K562 (cell line): ENCODE data around the gene CACNA1A. TPM values are rescaled to one million over a fixed set of nuclear protein-coding genes. Genes with fewer than 3 reads are reported as not detected.

Source experiments
- ARID2 ChIP-seq: fragments of 450-650 bp; IDR thresholded peaks from 2 replicates; pipeline ENCODE4 v1.6.1; 2017; ENCODE audit warnings: antibody characterized with exemption, mild to moderate bottlenecking
- BHLHE40 ChIP-seq: IDR thresholded peaks from 2 replicates; pipeline ENCODE4 v1.6.1; 2011; ENCODE audit warnings: low read length, improper control_type of control experiment
- CGGBP1 ChIP-seq: fragments of 250-450 bp; sonication (Bioruptor Pico); IDR thresholded peaks from 2 replicates; pipeline ENCODE4 v1.9.0; 2021; ENCODE audit warnings: mild to moderate bottlenecking
- CXXC5 ChIP-seq: fragments of 250-450 bp; sonication (Bioruptor Pico); IDR thresholded peaks from 2 replicates; pipeline ENCODE4 v1.8.0; 2022; ENCODE audit warnings: inconsistent platforms, mild to moderate bottlenecking, moderate library complexity
- DDX20 ChIP-seq: fragments of 450-650 bp; IDR thresholded peaks from 2 replicates; pipeline ENCODE4 v1.6.1; 2016; ENCODE audit warnings: missing genetic modification characterization, low read depth, mild to moderate bottlenecking, missing compliant biosample characterization, moderate library complexity
- FIP1L1 ChIP-seq: fragments of 200-400 bp; formaldehyde crosslinking; IDR thresholded peaks from 2 replicates; pipeline ENCODE4 v1.6.1; 2018; ENCODE audit warnings: mild to moderate bottlenecking, low read depth, low read length; ENCODE audit not compliant: poor library complexity, severe bottlenecking
- FOXJ2 ChIP-seq: fragments of 200-800 bp; sonication (Bioruptor generic); IDR thresholded peaks from 2 replicates; pipeline ENCODE4 v1.6.1; 2016; ENCODE audit warnings: missing genetic modification characterization, missing compliant biosample characterization
- MBD2 ChIP-seq: sonication (generic); IDR thresholded peaks from 2 replicates; pipeline ENCODE4 v1.6.1; 2016; ENCODE audit warnings: low read depth, borderline replicate concordance
- NCOR1 ChIP-seq: fragments of 450-650 bp; IDR thresholded peaks from 2 replicates; pipeline ENCODE4 v1.6.1; 2016; ENCODE audit warnings: mild to moderate bottlenecking, moderate library complexity
- NFE2L1 ChIP-seq: fragments of 450-650 bp; IDR thresholded peaks from 2 replicates; pipeline ENCODE4 v1.6.1; 2016; ENCODE audit warnings: missing genetic modification characterization, low read depth, mild to moderate bottlenecking, missing compliant biosample characterization, moderate library complexity, borderline replicate concordance
- PHF21A ChIP-seq: fragments of 450-650 bp; IDR thresholded peaks from 2 replicates; pipeline ENCODE4 v1.6.1; 2017; ENCODE audit warnings: low read depth, borderline replicate concordance
- POLR2A ChIP-seq: fragments of 450-650 bp; conservative IDR thresholded peaks from 2 replicates; pipeline ENCODE4 v1.6.1; 2016
- POLR2G ChIP-seq: fragments of 200-400 bp; formaldehyde crosslinking; IDR thresholded peaks from 2 replicates; pipeline ENCODE4 v1.6.1; 2017; ENCODE audit warnings: low read depth, mild to moderate bottlenecking, antibody characterized with exemption, low read length, moderate library complexity
- SMC3 ChIP-seq: conservative IDR thresholded peaks from 2 replicates; pipeline ENCODE4 v1.6.1; 2011; ENCODE audit warnings: low read depth, low read length, improper control_type of control experiment; ENCODE audit not compliant: insufficient read depth
- SOX6 ChIP-seq: fragments of 450-650 bp; IDR thresholded peaks from 2 replicates; pipeline ENCODE4 v1.6.1; 2014; ENCODE audit warnings: mild to moderate bottlenecking
- SP1 ChIP-seq: sonication (generic); formaldehyde crosslinking; IDR thresholded peaks from 2 replicates; pipeline ENCODE4 v1.8.1; 2022; ENCODE audit warnings: mild to moderate bottlenecking, missing genetic modification reagents
- SREBF2 ChIP-seq: sonication (generic); formaldehyde crosslinking; IDR thresholded peaks from 2 replicates; pipeline ENCODE4 v1.4.0; 2020; ENCODE audit warnings: mild to moderate bottlenecking, missing genetic modification reagents
- STAT5B ChIP-seq: fragments of 250-450 bp; sonication (Bioruptor Pico); IDR thresholded peaks from 2 replicates; pipeline ENCODE4 v1.8.0; 2021; ENCODE audit warnings: mild to moderate bottlenecking, inconsistent platforms
- TAF1 ChIP-seq: IDR thresholded peaks from 2 replicates; pipeline ENCODE4 v1.6.1; 2011; ENCODE audit warnings: mild to moderate bottlenecking, low read length, moderate library complexity; ENCODE audit not compliant: insufficient read depth, control insufficient read depth, severe bottlenecking; ENCODE audit errors: extremely low read depth
- TRIM24 ChIP-seq, 2 experiments: fragments of 450-650 bp; IDR thresholded peaks; 2 replicates each; pipeline ENCODE4 v1.6.1; 2016
- ZNF23 ChIP-seq: fragments of 250-450 bp; sonication (Bioruptor Pico); IDR thresholded peaks from 2 replicates; pipeline ENCODE4 v1.4.0; 2020; ENCODE audit warnings: mild to moderate bottlenecking
- ZNF232 ChIP-seq: sonication (generic); formaldehyde crosslinking; IDR thresholded peaks from 2 replicates; pipeline ENCODE4 v1.8.0; 2022; ENCODE audit warnings: mild to moderate bottlenecking, missing genetic modification reagents
- ZNF24 ChIP-seq: fragments of 450-650 bp; IDR thresholded peaks from 2 replicates; pipeline ENCODE4 v1.6.1; 2016
- polyA plus RNA-seq, 8 experiments: library from polyadenylated mRNA; depleted of rRNA in 4 of 8; stranded (reverse) in 5 of 8; unstranded in 3 of 8; fragments of >200 nt; fragmentation: Nextera tagmentation in 2 of 8; fragmentation: Illumina TruSeq in 1 of 8; extraction: Ambion mirVana in 2 of 8; extraction: Trizol in 1 of 8; gene quantifications; 2 replicates each; pipeline versions ENCODE4 v1.2.1 to v1.2.3, GENCODE V29; 2011 to 2014; ENCODE audit warnings: inconsistent platforms in 1 of 8, missing spikeins in 1 of 8
- total RNA-seq, 7 experiments: library from RNA; depleted of rRNA in 6 of 7; stranded (reverse); fragments of >200 nt in 6 of 7; fragmentation: Illumina TruSeq in 2 of 7; extraction: Trizol in 2 of 7; gene quantifications; 2 replicates each; pipeline versions ENCODE4 v1.2.1 to v1.2.3, GENCODE V29; 2011 to 2021; ENCODE audit warnings: low replicate concordance in 1 of 7
- TF ChIP-seq, protein P1 (sequence below): sonication (generic); formaldehyde crosslinking; IDR thresholded peaks from 2 replicates; pipeline ENCODE4 v1.8.1; 2022; ENCODE audit warnings: missing genetic modification reagents
- TF ChIP-seq, protein P2 (sequence below), 2 experiments: fragments of 150-350 bp in 1 of 2; IDR thresholded peaks; 2 replicates each; pipeline ENCODE4 v1.6.1; 2012 to 2016; ENCODE audit warnings: low read depth in 2 of 2, low read length in 2 of 2, mild to moderate bottlenecking in 1 of 2, moderate library complexity in 1 of 2
- TF ChIP-seq, protein P3 (sequence below): fragments of 200-800 bp; sonication (Bioruptor generic); IDR thresholded peaks from 2 replicates; pipeline ENCODE4 v1.6.1; 2017; ENCODE audit warnings: missing genetic modification characterization, missing compliant biosample characterization

CACNA1A gene
- total and polyA plus RNA-seq, 9 of the 15 experiments (the other 6 are each of a cell fraction or from before 2014, with no cell fraction given), result 0.03 to 0.20 (median 0.09) TPM; not detected in 1

DNA sequence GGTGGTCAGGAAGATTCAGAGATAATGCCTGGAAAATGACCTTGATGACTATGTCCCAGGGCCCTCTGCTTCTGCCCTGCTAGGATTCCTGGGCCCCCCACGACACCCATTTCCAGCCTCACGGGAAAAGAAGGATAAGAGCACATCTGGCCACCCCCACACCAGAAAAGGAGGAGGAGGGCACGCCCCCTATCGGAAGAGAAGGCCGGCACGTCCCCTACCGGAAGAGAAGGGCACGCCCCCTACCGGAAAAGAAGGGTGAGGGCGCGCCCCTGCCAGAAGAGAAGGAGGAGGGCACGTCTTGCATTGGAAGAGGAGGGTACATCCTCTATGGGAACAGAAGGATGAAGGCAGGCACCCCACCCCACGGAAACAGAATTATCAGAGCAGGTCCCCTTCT, 271.8 kb downstream of the CACNA1A start (continued):
- TF ChIP-seq POLR2G (no peak), PHF21A (no peak), CXXC5 (CRISPR knock-in tag) (peak; percentile 63), STAT5B (CRISPR knock-in tag) (no peak), ZNF232 (no peak), SMC3 (peak; percentile 48; the same call in 1 of the 2 replicates), BHLHE40 (peak; percentile 36; the same call in 1 of the 2 replicates), TAF1 (no peak), SP1 (CRISPR knock-in tag) (peak; percentile 67; the same call in 1 of the 2 replicates), POLR2A (no peak), ZNF24 (0 out of 2 replicates have a peak, but pooled peaks have one; percentile 8), TRIM24 (IDR thresholded peaks at IDR 0.05) (no peak), SREBF2 (CRISPR knock-in tag) (no peak), ZNF23 (CRISPR knock-in tag) (no peak), ARID2 (no peak), FOXJ2 (tag) (no peak), NCOR1 (no peak), NFE2L1 (no peak), CGGBP1 (CRISPR knock-in tag) (no peak), MBD2 (no peak), DDX20 (no peak), FIP1L1 (no peak), SOX6 (peak; percentile 19; the same call in 1 of the 2 replicates)
- TF ChIP-seq, protein P1, sequence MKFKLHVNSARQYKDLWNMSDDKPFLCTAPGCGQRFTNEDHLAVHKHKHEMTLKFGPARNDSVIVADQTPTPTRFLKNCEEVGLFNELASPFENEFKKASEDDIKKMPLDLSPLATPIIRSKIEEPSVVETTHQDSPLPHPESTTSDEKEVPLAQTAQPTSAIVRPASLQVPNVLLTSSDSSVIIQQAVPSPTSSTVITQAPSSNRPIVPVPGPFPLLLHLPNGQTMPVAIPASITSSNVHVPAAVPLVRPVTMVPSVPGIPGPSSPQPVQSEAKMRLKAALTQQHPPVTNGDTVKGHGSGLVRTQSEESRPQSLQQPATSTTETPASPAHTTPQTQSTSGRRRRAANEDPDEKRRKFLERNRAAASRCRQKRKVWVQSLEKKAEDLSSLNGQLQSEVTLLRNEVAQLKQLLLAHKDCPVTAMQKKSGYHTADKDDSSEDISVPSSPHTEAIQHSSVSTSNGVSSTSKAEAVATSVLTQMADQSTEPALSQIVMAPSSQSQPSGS, result no peak
- TF ChIP-seq, protein P2, sequence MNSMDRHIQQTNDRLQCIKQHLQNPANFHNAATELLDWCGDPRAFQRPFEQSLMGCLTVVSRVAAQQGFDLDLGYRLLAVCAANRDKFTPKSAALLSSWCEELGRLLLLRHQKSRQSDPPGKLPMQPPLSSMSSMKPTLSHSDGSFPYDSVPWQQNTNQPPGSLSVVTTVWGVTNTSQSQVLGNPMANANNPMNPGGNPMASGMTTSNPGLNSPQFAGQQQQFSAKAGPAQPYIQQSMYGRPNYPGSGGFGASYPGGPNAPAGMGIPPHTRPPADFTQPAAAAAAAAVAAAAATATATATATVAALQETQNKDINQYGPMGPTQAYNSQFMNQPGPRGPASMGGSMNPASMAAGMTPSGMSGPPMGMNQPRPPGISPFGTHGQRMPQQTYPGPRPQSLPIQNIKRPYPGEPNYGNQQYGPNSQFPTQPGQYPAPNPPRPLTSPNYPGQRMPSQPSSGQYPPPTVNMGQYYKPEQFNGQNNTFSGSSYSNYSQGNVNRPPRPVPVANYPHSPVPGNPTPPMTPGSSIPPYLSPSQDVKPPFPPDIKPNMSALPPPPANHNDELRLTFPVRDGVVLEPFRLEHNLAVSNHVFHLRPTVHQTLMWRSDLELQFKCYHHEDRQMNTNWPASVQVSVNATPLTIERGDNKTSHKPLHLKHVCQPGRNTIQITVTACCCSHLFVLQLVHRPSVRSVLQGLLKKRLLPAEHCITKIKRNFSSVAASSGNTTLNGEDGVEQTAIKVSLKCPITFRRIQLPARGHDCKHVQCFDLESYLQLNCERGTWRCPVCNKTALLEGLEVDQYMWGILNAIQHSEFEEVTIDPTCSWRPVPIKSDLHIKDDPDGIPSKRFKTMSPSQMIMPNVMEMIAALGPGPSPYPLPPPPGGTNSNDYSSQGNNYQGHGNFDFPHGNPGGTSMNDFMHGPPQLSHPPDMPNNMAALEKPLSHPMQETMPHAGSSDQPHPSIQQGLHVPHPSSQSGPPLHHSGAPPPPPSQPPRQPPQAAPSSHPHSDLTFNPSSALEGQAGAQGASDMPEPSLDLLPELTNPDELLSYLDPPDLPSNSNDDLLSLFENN (IDR thresholded peaks at IDR 0.05; ENCODE audit: low read depth in 2 of 2, low read length in 2 of 2), result no peak
- TF ChIP-seq, protein P3, sequence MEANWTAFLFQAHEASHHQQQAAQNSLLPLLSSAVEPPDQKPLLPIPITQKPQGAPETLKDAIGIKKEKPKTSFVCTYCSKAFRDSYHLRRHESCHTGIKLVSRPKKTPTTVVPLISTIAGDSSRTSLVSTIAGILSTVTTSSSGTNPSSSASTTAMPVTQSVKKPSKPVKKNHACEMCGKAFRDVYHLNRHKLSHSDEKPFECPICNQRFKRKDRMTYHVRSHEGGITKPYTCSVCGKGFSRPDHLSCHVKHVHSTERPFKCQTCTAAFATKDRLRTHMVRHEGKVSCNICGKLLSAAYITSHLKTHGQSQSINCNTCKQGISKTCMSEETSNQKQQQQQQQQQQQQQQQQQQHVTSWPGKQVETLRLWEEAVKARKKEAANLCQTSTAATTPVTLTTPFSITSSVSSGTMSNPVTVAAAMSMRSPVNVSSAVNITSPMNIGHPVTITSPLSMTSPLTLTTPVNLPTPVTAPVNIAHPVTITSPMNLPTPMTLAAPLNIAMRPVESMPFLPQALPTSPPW (CRISPR knock-in tag), result peak; percentile 58
